Suppressor macrophage treated with lipopolysaccharide for 1 hour (primary cell): ENCODE results near the gene SORBS2.
"Not testable (repeated sequence)": the region's sequence is repeated elsewhere in the genome, so short reads cannot be mapped to it uniquely, and the experiment has no call there.

ENCODE experiments used
- DNase-seq, 3 donors: peaks; one replicate each; pipeline ENCODE4 v3.0.0-alpha.2; 2020 to 2022

SORBS2 gene

GRCh38 chr4:185735866-185736400 is 76.1 kb downstream of the SORBS2 start:
- peak in 1 of 3 donors; percentile 53 for DNase-seq

GRCh38 chr4:185734930-185735329 is 77.1 kb downstream of the SORBS2 start:
- no peak for DNase-seq

- peak; percentile 80 to 96 (median 94) for DNase-seq
Observed at GRCh38 chr4:185734214-185734613, 77.8 kb downstream of the SORBS2 start.

GRCh38 chr4:185730849-185731608 is 81.0 kb downstream of the SORBS2 start:
- peak in 1 of 3 donors; percentile 40 for DNase-seq

- peak; percentile 34 to 67 (median 55) for DNase-seq
Observed at GRCh38 chr4:185730387-185730786, 81.6 kb downstream of the SORBS2 start.

- peak in 2 of 3 donors; percentile 74 for DNase-seq
Observed at GRCh38 chr4:185729391-185729804, 82.6 kb downstream of the SORBS2 start.

GRCh38 chr4:185728893-185729292 is 83.1 kb downstream of the SORBS2 start:
- peak in 2 of 3 donors; percentile 57 to 60 for DNase-seq

- DNase-seq = no peak
Observed at GRCh38 chr4:185726931-185727330, 85.1 kb downstream of the SORBS2 start.

GRCh38 chr4:185723631-185724260 is 88.2 kb downstream of the SORBS2 start:
- DNase-seq = peak in 1 of 3 donors; percentile 28

- DNase-seq = no peak
Observed at GRCh38 chr4:185722029-185722316, 90.0 kb downstream of the SORBS2 start.

- no peak for DNase-seq
Observed at GRCh38 chr4:185721190-185722028, 90.6 kb downstream of the SORBS2 start.

- no peak for DNase-seq
Observed at GRCh38 chr4:185719500-185719858, 92.5 kb downstream of the SORBS2 start.

GRCh38 chr4:185718578-185719499 is 93.2 kb downstream of the SORBS2 start:
- DNase-seq = no peak

- no peak for DNase-seq
Observed at GRCh38 chr4:185717377-185717741, 94.6 kb downstream of the SORBS2 start.

- no peak for DNase-seq
Observed at GRCh38 chr4:185716577-185717376, 95.2 kb downstream of the SORBS2 start.

GRCh38 chr4:185716141-185716551 is 95.8 kb downstream of the SORBS2 start:
- DNase-seq = no peak

GRCh38 chr4:185714524-185714923 is 97.5 kb downstream of the SORBS2 start:
- not testable (repeated sequence) for DNase-seq

- DNase-seq = no peak
Observed at GRCh38 chr4:185713731-185714130, 98.3 kb downstream of the SORBS2 start.

GRCh38 chr4:185713272-185713671 is 98.7 kb downstream of the SORBS2 start:
- no peak for DNase-seq

GRCh38 chr4:185712350-185713024 is 99.5 kb downstream of the SORBS2 start:
- no peak for DNase-seq

GRCh38 chr4:185711726-185712125 is 100.3 kb downstream of the SORBS2 start:
- DNase-seq = peak in 2 of 3 donors; percentile 16 to 58
